M059J (cell line): ENCODE results near the gene HTT. TPM values are rescaled to one million over a fixed set of nuclear protein-coding genes. Genes with fewer than 3 reads are reported as not detected.
"Not testable (repeated sequence)": the region's sequence is repeated elsewhere in the genome, so short reads cannot be mapped to it uniquely, and the experiment has no call there.

ENCODE experiments used
- DNase-seq: peaks from one replicate; pipeline ENCODE4 v3.0.0-alpha.2; 2012; ENCODE audit warnings: low read depth
- total RNA-seq: library from RNA; depleted of rRNA; stranded (reverse); fragments of >200 nt; shearing (Covaris generic); gene quantifications from 2 replicates; pipeline ENCODE4 v1.2.3, GENCODE V29; 2014

The HTT gene
- total RNA-seq, 1 experiment from 2014 or later = 46.2 TPM

GRCh38 chr4:3046162-3046561 is 28.3 kb upstream of the HTT start:
- no peak for DNase-seq

GRCh38 chr4:3046623-3047022 is 27.9 kb upstream of the HTT start:
- DNase-seq = no peak

DNA sequence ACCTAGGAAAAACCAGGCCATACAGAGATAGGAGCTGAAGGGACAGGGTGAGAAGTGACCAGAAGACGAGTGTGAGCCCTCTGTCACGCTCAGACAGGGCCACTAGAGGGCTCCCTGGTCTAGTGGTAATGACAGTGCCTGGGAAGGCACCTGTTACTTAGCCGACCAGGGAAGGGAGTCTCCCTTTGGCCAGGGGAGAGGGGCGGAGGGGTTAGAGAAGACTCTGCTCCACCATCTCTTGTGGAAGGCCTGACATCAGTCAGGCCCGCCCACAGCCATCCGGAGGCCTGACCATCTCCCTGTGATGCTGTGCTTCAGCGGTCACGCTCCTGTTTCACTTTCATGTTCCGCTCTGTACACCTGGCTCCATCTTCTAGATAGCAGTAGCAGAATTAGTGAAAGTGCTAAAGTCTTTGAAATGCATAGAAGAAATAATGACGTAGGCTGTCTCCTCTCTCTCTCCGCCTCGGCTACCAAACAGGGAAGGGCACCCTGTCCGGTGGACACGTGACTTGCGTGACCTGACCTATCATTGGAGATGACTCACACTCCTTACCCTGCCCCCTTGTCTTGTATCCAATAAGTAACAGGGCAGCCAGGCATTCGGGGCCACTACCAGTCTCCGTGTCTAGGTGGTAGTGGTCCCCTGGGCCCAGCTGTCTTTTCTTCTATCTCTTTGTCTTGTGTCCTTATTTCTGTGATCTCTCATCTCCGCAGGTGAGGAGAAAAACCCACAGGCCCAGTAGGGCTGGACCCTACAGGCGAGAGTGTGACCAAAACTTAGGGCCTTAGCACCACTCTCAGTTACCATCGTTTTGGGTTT is 26.8 kb upstream of the HTT start:
- DNase-seq = peak; percentile 59

GRCh38 chr4:3051141-3051897 is 23.2 kb upstream of the HTT start:
- DNase-seq = not testable (repeated sequence)

DNA sequence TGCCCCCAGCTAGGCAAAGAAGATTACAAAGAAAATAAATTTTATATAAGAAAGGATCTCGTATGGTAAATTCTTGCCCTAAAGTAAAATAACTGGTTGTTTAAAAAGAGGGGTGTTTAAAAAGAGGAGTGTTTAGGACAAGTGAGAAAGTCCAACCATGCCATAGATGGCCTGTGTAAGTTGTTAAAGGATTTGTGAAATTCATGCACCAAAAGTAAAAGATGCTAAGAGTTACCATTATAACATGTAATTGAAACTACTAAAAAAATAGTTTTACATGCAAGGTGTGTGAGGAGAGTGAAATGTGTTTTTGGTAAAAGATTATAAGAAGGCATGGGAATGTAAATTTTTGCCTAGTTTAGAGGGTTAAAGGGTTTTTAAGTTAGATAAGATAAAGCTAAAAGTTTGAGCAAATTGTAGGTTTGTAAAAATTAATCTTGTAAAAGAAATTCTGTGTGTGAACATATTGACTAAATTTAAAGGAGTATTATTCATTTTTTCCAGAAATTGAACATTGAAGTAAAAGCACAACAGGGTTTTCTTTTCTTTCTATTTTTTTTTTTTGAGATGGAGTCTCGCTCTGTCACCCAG is 20.2 kb upstream of the HTT start:
- DNase-seq = no peak

- no peak for DNase-seq
Observed at GRCh38 chr4:3059943-3060342, 14.5 kb upstream of the HTT start.

- DNase-seq = no peak
Observed at GRCh38 chr4:3060946-3061345, 13.5 kb upstream of the HTT start.

DNA sequence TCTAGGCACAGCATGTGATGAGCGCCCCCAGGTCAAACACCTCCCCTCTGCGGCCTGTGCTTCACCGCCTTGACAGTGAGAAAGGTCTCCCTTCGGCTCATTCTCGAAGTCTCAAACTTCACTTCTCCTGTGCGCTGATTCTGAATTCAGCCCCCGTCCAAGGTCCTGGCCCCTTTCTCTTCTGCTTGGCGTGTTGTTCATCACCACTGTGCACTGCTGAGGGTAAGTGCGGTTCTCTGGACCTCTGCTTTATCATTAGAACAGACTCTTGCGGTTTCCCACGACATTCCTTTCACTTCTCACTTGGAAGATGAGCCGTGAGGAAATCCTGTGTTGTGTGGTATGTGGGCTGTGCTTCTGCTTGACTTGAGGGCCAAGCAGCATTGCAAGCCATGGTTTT is 12.0 kb upstream of the HTT start:
- DNase-seq = peak; percentile 68

DNA sequence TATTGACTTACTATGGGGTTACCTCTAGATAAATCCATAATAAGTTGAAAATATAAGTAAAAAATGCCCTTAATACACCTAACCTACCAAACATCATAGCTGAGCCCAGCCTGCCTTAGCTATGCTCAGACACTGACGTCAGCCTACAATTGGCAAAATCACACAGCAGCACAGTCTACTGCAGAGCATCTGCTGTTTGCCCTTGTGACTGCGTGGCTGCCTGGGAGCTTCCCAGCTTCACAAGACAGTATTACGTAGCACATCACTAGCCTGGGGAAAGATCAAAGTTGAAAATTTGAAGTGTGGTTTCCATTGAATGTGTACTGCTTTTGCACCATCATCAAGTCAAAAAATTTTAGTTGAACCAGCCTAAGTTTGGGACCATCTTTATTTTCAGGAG is 8.9 kb upstream of the HTT start:
- DNase-seq = no peak

- no peak for DNase-seq
Observed at GRCh38 chr4:3066836-3067400, 7.6 kb upstream of the HTT start.

GRCh38 chr4:3067473-3068001 is 6.9 kb upstream of the HTT start:
- DNase-seq = no peak

- no peak for DNase-seq
Observed at GRCh38 chr4:3069661-3070199, 4.8 kb upstream of the HTT start.

DNA sequence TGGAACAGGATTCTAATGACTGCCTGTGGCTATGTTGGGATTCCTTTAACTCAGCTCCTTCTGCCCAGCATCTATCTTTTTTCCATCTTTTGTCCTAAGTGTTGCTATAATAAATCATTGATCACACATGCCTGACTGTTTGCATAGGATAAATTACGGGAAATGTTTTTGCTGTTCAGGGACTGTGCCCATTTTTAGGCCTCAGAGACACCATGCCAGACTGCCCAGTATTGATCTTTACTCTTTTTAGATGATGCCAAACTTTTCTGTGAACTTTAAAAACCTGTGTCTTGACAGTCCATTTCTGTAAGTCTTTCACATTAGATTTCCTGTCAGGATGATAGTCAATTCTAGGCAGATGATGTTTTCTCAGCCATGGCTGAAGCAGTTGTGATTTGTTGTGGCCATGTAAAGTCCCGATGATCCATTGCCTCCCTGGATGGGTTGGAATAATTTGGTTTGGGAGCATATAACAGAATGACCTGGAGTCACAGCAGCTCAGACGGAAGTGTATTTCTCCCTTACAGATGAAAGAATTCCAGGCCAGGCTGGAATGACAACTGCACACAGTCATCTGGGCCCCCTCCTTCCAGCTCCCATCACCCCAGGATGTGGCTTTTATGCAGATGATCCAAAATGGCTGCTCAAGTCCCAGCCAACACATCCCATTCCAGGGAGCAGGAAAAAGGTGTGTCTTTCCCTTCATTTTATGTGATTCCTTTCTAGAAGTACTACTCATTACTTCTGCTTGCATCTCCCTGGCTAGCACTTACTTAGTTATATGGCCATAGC is 3.6 kb upstream of the HTT start:
- DNase-seq = peak; percentile 40

GRCh38 chr4:3071811-3072210 is 2.7 kb upstream of the HTT start:
- peak; percentile 18 for DNase-seq

GRCh38 chr4:3073158-3074077 is 1.1 kb upstream of the HTT start:
- DNase-seq = no peak

GRCh38 chr4:3074846-3075651 is 568 bp downstream of the HTT start:
- DNase-seq = peak; percentile 77

- DNase-seq = no peak
Observed at GRCh38 chr4:3075652-3075981, 1.1 kb downstream of the HTT start.

- no peak for DNase-seq
Observed at GRCh38 chr4:3077796-3078195, 3.3 kb downstream of the HTT start.

DNA sequence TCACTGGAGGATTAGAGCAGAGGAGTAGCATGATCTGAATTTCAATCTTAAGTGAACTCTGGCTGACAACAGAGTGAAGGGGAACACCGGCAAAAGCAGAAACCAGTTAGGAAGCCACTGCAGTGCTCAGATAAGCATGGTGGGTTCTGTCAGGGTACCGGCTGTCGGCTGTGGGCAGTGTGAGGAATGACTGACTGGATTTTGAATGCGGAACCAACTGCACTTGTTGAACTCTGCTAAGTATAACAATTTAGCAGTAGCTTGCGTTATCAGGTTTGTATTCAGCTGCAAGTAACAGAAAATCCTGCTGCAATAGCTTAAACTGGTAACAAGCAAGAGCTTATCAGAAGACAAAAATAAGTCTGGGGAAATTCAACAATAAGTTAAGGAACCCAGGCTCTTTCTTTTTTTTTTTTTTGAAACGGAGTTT is 5.2 kb downstream of the HTT start:
- DNase-seq = no peak
